ENCODE data around the gene BLTP1. TPM values are rescaled to one million over a fixed set of nuclear protein-coding genes. Genes with fewer than 3 reads are reported as not detected.

Gene BLTP1
- total RNA-seq, 1 donor from 2014 or later, result 38.4 TPM

DNA sequence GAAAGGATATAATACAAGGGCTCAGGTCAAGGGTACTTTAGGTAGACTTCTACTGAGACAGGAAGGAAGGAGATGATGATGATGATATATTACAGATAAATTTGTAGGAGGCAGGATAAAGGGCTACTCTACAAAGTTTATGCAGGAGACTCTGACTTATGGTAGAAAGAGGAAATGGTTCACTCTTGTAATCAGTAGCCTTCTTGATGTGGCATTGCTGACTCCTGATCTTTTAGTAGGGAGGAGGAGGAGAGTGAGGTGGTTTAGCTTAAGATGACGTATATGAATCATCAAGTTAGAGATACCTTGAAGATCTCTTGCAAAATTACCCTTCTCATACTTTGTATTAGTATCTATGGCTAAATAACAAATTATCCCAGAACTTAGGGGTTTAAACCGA, 4.7 kb downstream of the BLTP1 start:
- intact Hi-C loops (cut with DNase I), result no loop called here
- no peak for DNase-seq (ENCODE audit: low spot score)

DNA sequence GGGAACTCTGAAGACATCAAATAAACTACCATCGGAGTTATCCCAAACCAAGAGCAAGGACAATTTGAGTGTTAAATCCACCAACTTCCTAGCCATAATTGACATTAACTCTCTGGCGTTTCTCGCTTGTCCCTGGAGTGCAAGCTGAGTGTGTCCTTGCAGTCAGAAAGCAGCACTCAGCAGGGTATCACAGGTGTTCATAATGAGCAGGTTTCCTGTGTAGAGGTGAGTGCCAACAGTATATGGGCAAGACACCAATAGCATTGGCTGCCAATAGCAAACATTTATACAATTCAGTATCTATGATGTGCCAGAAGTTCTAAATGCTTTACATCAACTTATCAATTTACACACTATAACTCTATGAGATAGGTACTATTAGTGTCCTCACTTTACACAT, 11.2 kb downstream of the BLTP1 start:
- intact Hi-C loops (cut with DNase I), result no loop called here
- no peak for DNase-seq (ENCODE audit: low spot score)

DNA sequence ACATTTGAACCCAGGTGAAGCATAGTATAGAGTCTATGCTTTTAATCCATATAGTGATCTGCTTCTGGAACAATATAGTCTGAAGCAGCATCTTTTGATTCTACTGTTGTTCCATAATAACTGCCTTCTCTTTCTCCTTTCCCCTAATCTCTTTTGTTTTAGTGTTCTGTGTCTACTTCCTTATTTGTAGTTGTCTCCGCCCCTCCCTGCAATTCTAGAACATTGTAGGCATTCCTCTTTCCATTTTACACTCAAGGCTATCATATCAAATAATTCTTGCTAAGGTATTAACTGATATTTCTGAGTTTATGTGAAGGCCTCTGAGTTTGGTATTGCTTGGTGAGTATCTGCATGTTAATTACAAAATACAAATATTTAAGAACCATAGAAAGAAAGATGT, 11.6 kb downstream of the BLTP1 start:
- DNase-seq (ENCODE audit: low spot score), result no peak
- intact Hi-C loops (cut with DNase I), result no loop called here

DNA sequence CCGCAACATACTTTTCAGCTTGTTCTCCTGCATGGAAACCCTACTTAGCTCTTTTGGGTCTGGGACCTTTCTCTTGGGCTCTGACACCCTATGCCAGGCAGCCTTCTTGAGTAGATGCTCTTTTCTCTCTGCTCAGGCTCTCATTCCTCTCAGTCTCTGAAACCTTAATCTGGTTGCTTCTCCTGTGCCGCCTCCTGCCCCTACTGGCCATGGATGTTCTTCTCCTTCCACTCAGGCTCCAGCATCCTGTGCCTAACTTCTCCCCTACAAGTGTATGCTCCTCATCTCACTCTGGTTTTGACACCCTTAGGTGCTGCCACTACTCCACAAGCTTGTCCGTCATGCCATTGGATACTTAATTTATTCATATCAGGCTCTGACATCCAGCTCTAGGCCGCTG, 15.2 kb downstream of the BLTP1 start:
- no peak for DNase-seq (ENCODE audit: low spot score)
- intact Hi-C loops (cut with DNase I), result no loop called here

DNA sequence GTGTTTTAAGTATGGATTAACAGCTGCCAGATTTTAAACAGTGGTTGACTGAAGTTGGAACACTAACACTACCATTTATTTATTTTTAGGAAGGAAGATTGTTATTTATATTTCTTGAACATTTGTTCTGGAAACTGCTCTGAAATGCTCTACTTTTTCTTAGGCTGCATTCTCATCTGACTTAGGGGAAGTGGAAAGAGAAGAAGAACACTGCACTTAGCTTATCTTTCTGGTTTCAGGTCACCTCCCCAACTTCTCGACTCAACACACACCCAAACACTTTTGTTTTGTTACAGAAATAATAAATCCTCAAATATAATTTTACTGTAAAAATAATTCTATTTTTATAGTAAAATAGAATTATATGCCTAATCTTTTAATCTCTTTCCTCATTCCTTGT, 18.6 kb downstream of the BLTP1 start:
- intact Hi-C loops (cut with DNase I), result no loop called here
- DNase-seq (ENCODE audit: low spot score), result no peak

DNA sequence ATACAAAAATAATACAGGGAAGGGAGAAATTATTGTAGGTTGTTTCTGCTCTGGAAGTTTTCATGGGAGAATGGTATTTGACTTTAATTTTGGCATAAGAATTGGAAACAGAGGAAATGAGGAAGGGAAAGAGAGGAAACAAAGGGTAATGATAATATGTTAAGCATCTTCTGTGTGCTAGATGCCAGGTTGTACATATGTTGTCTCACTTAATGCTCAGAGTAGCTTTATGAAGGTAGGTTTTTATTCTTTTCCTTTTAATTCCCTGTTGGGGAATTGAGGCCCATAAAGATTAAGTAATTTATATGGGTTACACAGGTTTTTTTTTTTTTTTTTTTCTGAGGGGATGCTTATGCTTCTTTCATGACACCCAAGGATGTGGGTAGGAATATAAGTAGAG, 19.2 kb downstream of the BLTP1 start:
- intact Hi-C loops (cut with DNase I), result no loop called here
- DNase-seq (ENCODE audit: low spot score), result no peak

DNA sequence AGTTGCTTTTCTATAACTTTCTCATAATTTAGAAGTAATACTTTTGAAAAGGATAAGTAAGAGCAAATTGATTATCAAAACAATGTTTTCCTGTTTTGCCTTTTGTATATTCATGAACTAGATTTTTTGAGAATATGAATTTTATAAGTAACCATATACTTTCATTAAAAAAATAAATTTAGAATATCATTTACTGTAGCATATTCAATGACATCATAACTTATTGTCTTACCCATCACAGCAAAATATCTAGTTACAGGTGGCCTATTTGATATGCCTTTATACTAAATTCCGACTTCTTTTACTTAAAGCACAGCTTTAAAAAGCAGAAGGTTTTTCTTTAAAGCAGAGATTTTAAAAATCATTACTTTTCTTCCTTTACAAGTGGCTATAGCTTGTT, 20.1 kb downstream of the BLTP1 start:
- intact Hi-C loops (cut with DNase I), result no loop called here

DNA sequence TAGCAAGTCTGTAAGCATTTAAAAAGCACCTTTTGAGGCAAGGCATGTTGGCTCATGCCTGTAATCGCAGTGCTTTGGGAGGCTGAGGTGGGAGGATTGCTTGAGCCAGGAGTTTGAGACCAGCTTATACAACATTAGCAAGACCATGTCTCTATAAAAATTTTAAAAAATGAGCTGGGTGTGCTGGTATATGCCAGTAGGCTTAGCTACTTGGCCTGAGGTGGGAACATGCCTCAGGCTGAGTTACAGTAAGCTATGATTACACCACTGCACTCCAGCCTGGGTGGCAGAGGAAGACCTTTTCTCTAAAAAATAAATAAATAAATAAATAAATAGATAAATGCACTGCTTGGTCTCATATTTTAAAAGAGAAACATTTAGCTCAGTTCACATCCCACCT, 26.8 kb downstream of the BLTP1 start:
- DNase-seq (ENCODE audit: low spot score), result no peak
- intact Hi-C loops (cut with DNase I), result no loop called here

More for the DNA sequence above, 20.1 kb downstream of the BLTP1 start:
- DNase-seq (ENCODE audit: low spot score), result no peak

DNA sequence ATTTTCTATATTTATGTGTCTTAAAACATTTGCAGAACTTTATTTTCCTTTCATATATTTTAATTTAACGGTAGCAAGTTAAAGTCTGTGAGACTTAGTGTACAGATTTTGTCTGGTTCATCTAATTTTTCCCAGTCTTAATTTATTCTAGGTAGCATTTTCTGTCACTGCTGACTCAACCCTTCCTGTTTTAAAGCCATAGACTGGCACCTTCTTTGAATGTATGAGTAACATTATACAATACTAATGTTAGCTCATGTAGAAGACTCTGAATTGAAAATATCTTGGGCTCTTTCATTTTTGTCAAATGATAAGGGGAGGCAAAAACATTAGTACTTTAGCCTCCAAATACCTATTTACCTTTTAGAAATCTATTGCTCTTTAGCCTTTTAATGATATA, 43.6 kb downstream of the BLTP1 start:
- intact Hi-C loops (cut with DNase I), result no loop called here

More for the DNA sequence above, 43.6 kb downstream of the BLTP1 start:
- DNase-seq (ENCODE audit: low spot score), result no peak

Other genes starting within 250 kb of the BLTP1 start
- 0.65 TPM for gene TRPC3, start 200.3 kb upstream of the BLTP1 start, total RNA-seq
- not detected for gene ADAD1, start 226.7 kb downstream of the BLTP1 start, total RNA-seq

Data from cardiac septum (tissue), 1 donor.